SU-DHL-6 (cell line): ENCODE data around the gene CFAP70.

Experiments used
- H2AFZ ChIP-seq: fragments of 200-600 bp; sonication (generic); 2 replicates; pipeline ENCODE4 v1.6.1; 2014; ENCODE audit warnings: low read depth, mild to moderate bottlenecking, moderate library complexity, mixed read lengths, antibody characterized with exemption, low read length; ENCODE audit not compliant: severe bottlenecking
- H3F3A ChIP-seq: fragments of 200-600 bp; shearing (Covaris generic); 2 replicates; pipeline ENCODE4 v1.6.0; 2016; ENCODE audit warnings: antibody characterized with exemption, mild to moderate bottlenecking; ENCODE audit not compliant: insufficient read depth
- H3K27ac ChIP-seq: fragments of 200-600 bp; sonication (generic); 2 replicates; pipeline ENCODE4 v1.5.1; 2016; ENCODE audit warnings: low read depth, mild to moderate bottlenecking, low read length, moderate library complexity, mixed read lengths
- H3K27me3 ChIP-seq: fragments of 200-600 bp; sonication (generic), shearing (Covaris generic); 2 replicates; pipeline ENCODE4 v1.6.0; 2014; ENCODE audit warnings: mild to moderate bottlenecking, low read length
- H3K36me3 ChIP-seq: fragments of 200-600 bp; sonication (generic); 2 replicates; pipeline ENCODE4 v1.6.1; 2014; ENCODE audit warnings: mild to moderate bottlenecking, low read length, mixed read lengths
- H3K4me2 ChIP-seq: fragments of 300-600, 200-600 bp; shearing (Covaris generic), sonication (generic); 2 replicates; pipeline ENCODE4 v1.6.0; 2014; ENCODE audit warnings: low read length, low read depth, mild to moderate bottlenecking; ENCODE audit not compliant: poor library complexity, severe bottlenecking
- H3K4me3 ChIP-seq: fragments of 200-600 bp; sonication (generic); 2 replicates; pipeline ENCODE4 v1.5.1; 2014; ENCODE audit warnings: antibody characterized with exemption, low read length, mild to moderate bottlenecking, mixed read lengths; ENCODE audit not compliant: insufficient read depth, poor library complexity, severe bottlenecking
- H3K79me2 ChIP-seq: fragments of 200-600 bp; sonication (generic); 2 replicates; pipeline ENCODE4 v1.6.1; 2014; ENCODE audit warnings: mild to moderate bottlenecking, low read length, moderate library complexity; ENCODE audit not compliant: insufficient read depth
- H3K9ac ChIP-seq: fragments of 200-600 bp; sonication (generic); 2 replicates; pipeline ENCODE4 v1.7.0; 2014; ENCODE audit warnings: mild to moderate bottlenecking, low read length
- H3K9me2 ChIP-seq: fragments of 200-600 bp; sonication (generic); replicated peaks from 2 replicates; pipeline ENCODE4 v1.6.1; 2014; ENCODE audit warnings: low read length; ENCODE audit not compliant: insufficient read depth
- H3K9me3 ChIP-seq: fragments of 200-600 bp; sonication (generic); 2 replicates; pipeline ENCODE4 v1.6.1; 2014; ENCODE audit warnings: low read length, mixed read lengths; ENCODE audit not compliant: insufficient read depth
- H4K20me1 ChIP-seq: fragments of 200-600 bp; sonication (generic); 2 replicates; pipeline ENCODE4 v1.6.1; 2014; ENCODE audit warnings: low read depth, mild to moderate bottlenecking, antibody characterized with exemption, low read length, moderate library complexity, mixed read lengths
- EZH2phosphoT487 ChIP-seq: fragments of 200-600 bp; sonication (generic), shearing (Covaris generic); conservative IDR thresholded peaks from 2 replicates; pipeline ENCODE4 v1.6.1; 2018; ENCODE audit warnings: mild to moderate bottlenecking, antibody characterized with exemption, low read length, moderate library complexity, mixed read lengths
- TF ChIP-seq, protein P1 (sequence below): fragments of 200-600 bp; sonication (generic); IDR thresholded peaks from one replicate; pipeline ENCODE4 v1.5.1; 2017; ENCODE audit warnings: antibody characterized with exemption, mild to moderate bottlenecking, low read length, moderate library complexity; ENCODE audit not compliant: insufficient read depth, poor library complexity, severe bottlenecking

Gene CFAP70

DNA sequence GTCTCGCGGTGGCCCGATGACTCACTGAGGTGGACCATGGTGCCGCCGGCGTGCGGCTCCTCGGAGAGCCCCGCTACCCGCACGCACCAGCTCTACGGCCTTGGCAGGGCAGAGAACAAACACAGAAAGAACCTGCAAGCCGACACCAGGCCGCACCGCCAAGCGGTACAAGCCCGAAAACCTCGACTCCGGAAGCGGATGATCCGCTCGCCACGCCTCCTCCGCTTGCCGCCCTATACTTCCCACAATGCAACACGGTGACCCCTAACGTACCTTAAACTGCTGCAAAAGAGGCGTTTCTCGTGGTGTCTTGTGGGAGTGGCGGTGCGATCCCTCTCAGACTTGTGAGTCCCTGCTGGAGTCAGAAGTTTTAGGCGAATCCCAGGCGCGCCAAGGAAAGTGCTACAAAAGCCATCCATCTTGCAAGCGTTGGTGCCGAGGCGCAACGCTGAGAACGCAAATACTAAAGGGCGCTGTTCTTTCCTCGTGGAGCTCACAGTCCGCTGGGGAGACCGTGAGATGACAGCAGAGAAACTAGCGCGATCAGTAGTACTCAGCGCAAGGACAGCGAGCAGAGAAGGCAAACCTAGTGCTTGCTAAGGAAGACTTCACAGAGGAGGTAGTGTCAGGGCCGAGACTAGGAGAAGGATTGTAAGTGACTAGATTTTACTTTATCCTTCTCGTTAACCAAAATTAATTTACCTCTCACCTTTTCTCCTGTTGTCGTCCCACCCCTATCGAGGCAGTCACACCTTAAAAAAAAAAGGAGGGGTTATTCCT, 106.0 kb downstream of the CFAP70 start, which contains the start of gene MRPS16:
MRPS16 (minus strand) TSS at position 200 of the 780 bp plus-strand sequence; CDS start at position 38, 162 bp downstream.
- peak within 1 kb of the TSS; percentile 89 for H3K4me2 ChIP-seq
- peaks cover 4% of the 10 kb centered on the region; the same call in 1 of the 2 replicates for H3K36me3 ChIP-seq
- H3K27ac ChIP-seq, result peak within 1 kb of the TSS; percentile 73
- H3K9ac ChIP-seq, result peak within 1 kb of the TSS; percentile 98
- TF ChIP-seq EZH2phosphoT487, result no peak
- TF ChIP-seq, protein P1, sequence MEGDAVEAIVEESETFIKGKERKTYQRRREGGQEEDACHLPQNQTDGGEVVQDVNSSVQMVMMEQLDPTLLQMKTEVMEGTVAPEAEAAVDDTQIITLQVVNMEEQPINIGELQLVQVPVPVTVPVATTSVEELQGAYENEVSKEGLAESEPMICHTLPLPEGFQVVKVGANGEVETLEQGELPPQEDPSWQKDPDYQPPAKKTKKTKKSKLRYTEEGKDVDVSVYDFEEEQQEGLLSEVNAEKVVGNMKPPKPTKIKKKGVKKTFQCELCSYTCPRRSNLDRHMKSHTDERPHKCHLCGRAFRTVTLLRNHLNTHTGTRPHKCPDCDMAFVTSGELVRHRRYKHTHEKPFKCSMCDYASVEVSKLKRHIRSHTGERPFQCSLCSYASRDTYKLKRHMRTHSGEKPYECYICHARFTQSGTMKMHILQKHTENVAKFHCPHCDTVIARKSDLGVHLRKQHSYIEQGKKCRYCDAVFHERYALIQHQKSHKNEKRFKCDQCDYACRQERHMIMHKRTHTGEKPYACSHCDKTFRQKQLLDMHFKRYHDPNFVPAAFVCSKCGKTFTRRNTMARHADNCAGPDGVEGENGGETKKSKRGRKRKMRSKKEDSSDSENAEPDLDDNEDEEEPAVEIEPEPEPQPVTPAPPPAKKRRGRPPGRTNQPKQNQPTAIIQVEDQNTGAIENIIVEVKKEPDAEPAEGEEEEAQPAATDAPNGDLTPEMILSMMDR, result no peak
- H3K9me2 ChIP-seq, result no peaks in the 10 kb centered on the region
- no peaks in the 10 kb centered on the region for H4K20me1 ChIP-seq
- H3K79me2 ChIP-seq, result peaks cover 45% of the 10 kb centered on the region
- H2AFZ ChIP-seq, result peak within 1 kb of the TSS; percentile 45
- no peaks in the 10 kb centered on the region for H3K9me3 ChIP-seq
- H3F3A ChIP-seq, result peaks cover 30% of the 10 kb centered on the region
- H3K27me3 ChIP-seq, result no peaks in the 10 kb centered on the region
- H3K4me3 ChIP-seq, result peak within 1 kb of the TSS; percentile 97

DNA sequence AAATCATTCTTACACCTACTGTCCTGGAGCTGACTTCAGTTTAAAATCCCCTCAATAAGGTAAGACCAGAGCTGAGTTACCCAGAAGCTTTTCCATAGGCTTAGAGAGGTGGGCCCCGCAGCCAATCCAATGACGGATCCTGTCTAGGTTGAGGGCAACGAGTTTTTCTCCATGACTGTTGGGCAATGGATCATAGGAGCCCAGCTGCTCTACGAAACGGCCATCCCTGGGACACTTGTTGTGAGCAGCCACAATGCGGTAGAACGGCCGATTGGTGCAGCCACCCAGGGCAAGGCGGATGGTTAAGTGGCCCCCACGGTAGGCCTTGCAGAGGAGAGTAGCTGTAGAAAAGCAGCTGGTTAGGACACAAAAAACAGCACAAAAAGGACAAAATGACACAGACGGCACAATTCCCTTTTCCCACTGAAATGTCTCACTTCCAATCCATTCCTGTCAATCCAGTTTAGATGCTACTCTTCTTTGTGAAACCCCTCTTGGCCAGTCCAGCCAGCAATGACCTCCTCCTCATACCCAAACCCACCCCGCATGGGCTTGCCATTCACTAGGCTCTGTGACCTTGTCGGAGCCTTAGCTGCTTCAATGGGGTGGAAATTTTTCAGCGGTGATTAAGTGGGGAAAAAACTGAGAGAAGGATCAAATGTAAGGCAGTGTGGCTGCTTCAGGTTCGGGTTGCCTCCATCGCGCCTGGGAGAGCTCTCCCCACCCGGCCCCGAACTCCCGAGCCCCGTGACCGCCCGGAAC, 106.8 kb downstream of the CFAP70 start:
- peaks cover 33% of the 10 kb centered on the region for H3F3A ChIP-seq
- no peak for TF ChIP-seq EZH2phosphoT487
- TF ChIP-seq, protein P1, result no peak
- H3K4me3 ChIP-seq, result peak overlapping the region; percentile 97
- peak overlapping the region; percentile 73 for H3K27ac ChIP-seq
- no peaks in the 10 kb centered on the region for H3K27me3 ChIP-seq
- no peaks in the 10 kb centered on the region for H3K9me2 ChIP-seq
- H3K79me2 ChIP-seq, result peaks cover 45% of the 10 kb centered on the region
- H4K20me1 ChIP-seq, result no peaks in the 10 kb centered on the region
- H3K9me3 ChIP-seq, result no peaks in the 10 kb centered on the region
- peak overlapping the region; percentile 98 for H3K9ac ChIP-seq
- peaks cover 4% of the 10 kb centered on the region; the same call in 1 of the 2 replicates for H3K36me3 ChIP-seq
- peak overlapping the region; percentile 45 for H2AFZ ChIP-seq
- H3K4me2 ChIP-seq, result peak overlapping the region; percentile 89

DNA sequence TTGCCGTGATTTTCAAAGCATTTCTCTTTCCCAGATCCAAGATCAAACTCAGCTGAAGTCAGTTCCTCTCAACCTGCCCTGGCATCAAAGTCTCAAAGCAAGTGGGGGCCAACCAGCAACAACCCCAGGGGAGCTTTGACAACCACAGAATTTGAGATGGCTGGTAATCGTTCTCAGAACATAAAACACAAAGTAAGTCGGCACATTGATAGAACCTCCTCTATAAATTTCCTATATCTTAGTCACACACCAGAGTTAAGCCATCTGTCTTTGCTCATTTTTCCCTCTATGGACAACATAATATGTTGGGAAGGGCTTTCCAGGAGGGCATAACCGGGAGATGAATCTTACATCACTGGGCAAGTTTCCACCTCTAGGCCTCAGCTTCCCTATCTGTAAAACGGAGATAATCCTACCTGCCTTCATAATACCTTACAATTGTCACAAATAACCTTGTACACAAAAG, 110.4 kb downstream of the CFAP70 start:
- TF ChIP-seq EZH2phosphoT487, result no peak
- TF ChIP-seq, protein P1, result no peak
- Histone ChIP-seq H2AFZ (no peak overlapping the region), H3K4me2 (peak overlapping the region; percentile 93), H3K9ac (peak overlapping the region; percentile 86), H3K9me3 (no peaks in the 10 kb centered on the region), H3K36me3 (peaks cover 27% of the 10 kb centered on the region), H3K27ac (peak overlapping the region; percentile 88), H3K27me3 (no peaks in the 10 kb centered on the region), H3K9me2 (no peaks in the 10 kb centered on the region), H3K4me3 (no peak overlapping the region), H4K20me1 (peaks cover 8% of the 10 kb centered on the region; the same call in 1 of the 2 replicates), H3K79me2 (peaks cover 71% of the 10 kb centered on the region), H3F3A (peaks cover 30% of the 10 kb centered on the region)
